HuH-7.5 (cell line): ENCODE data around the gene DCC.
"Not testable (repeated sequence)": the region's sequence is repeated elsewhere in the genome, so short reads cannot be mapped to it uniquely, and the experiment has no call there.

Experiments
- DNase-seq: peaks from one replicate; pipeline ENCODE4 v3.0.0; 2011; ENCODE audit warnings: low spot score

Gene DCC

GRCh38 chr18:52352920-52353319 is 12.9 kb downstream of the DCC start:
- DNase-seq = no peak

DNA sequence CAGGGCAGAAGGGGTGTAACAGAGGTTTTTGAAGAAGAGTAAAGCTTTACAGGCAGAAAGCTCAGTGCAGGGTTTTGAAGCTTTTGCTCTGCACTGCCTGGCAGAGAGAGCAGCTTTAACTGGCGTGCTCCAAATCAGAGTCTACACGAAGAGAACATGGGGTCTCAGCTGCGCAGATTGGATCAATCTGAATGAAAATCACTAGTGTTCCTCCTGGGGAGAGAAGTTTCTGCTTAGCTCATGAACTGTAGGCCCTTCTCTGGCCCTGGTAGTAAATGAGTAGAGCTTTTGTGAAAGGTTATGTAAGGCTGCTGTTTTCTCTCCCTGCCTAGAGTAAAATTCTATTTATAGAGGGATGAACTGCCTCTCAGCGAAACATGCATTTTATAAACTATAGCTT is 13.6 kb downstream of the DCC start:
- no peak for DNase-seq

GRCh38 chr18:52363861-52364260 is 23.9 kb downstream of the DCC start:
- no peak for DNase-seq

- not testable (repeated sequence) for DNase-seq
Observed at GRCh38 chr18:52366851-52367250, 26.9 kb downstream of the DCC start.

DNA sequence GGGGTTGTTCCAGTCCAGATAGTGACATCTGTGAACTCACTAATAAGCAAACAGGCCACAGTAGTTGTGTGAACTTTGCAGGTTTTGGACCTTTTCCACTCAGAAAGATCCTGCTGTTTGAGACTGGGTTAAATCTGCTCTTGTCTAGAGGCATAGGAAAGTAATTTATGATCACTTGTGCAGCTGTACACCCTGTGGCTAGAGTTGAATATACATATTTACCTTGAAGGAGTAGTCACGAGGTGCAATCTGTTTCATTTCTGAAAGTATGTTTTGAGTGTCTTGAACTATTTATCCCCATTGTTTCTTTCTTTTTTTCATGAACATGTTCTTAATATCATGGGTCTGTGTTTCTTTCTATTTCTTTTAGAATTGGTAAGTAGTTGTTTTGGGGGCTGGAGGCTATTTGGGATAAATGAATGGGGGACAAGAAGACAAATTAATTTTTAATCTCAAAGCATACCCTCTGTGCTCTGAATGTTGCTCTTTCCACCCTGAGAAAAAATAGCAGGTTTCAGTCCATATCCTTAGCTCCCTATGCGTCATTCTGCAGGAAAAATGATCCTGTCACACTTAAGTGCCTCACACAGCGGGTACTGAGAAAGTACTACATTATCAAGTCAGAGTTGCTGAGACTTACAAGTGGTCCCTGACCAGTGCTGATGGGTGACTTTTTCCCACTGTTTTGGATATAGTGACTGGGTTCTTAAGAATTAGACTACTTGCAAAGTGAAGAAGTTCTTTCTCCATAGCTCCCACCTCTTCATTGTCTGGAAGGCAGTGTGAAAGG is 28.2 kb downstream of the DCC start:
- DNase-seq = no peak

GRCh38 chr18:52370841-52371240 is 30.8 kb downstream of the DCC start:
- no peak for DNase-seq

GRCh38 chr18:52376104-52376503 is 36.1 kb downstream of the DCC start:
- no peak for DNase-seq

GRCh38 chr18:52377094-52377493 is 37.1 kb downstream of the DCC start:
- no peak for DNase-seq

DNA sequence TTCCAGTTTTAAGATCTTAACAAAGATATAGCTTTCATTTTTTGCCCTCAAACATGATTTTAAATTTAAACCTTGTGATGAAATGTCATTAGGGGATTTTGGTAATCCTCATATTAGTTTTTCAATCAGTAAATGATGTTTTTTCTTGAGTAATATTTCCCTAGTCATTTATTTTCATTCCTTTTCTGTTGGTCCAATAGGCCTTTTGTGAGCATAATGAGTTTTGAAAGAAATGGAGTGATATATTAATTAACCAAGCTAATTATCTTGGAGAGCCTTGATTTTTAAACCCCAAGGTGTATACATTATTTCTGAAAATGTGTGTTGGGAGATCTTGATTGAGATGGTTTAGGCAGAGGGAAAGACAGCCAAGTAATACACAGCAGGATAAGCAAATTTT is 46.3 kb downstream of the DCC start:
- DNase-seq = no peak

DNA sequence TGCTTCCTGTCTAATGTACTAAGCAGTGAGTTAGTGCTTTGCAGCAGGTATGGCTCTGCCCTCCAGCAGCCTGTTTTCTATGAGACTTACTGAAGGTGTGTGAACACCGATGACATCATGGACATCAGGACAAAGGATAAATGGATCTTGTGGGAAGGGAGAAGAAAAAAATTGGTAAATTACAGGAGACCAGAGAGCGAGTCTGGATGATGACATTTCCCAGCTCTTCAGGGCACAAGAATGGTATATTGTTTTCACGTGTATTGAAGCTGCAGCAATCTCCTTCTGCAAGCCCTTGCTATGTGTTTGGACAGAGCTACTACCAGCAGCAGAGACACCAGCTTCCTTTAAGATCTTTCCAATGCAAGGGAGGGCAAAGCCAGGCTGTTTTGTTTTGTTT is 47.2 kb downstream of the DCC start:
- DNase-seq = no peak

- DNase-seq = no peak
Observed at GRCh38 chr18:52391810-52392559, 52.0 kb downstream of the DCC start.

DNA sequence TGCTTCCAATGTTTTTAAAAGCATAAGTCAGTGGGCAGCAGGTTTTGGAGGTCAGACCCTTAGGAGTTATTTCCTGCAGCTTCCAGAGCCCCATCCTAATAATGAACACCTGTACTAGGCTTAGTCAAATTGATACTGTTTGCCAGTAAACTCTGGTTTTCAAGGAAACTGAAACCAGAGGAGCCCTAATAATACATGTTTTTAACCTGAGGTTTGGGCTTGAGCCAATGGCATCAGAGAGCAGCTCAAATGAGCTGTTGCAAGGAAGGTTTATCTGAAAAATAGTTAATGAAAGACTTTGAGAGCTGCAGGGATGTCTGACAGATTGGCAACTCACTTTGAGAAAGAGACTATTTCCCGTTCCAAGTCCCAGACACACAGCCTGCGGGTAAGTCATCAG is 54.6 kb downstream of the DCC start:
- DNase-seq = no peak

DNA sequence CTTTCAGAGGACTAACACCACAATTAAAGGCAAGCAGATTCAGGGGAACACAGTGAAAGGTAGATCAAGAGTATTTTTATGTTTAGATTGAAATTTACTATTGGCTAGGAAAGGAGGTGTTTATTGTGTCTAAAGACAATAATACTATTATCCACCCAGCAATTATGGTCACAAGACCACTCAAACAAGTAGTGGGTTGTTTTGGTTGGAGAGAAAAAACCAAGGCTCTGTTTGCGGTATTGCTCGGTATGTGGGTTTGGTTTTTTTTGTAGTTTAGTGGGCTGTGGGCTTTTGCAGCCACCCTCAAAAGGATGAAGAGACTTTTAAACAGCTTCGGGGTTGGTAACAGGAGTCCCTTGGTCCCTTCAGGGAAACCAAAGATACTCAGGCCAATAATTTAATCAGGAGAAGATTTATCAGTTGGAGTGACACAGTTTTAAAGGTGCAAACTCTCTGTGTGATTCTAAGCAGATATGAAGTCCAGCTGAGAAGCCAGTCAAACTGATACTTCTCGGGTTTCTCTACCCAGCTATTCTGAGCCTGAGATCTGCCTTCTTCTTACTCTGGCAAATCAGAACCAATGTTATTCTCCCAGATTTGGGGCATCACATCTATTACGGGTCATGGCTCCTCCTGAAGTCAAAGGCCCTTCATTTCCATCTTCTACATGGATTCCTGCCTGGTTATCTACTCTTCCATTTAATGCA is 55.3 kb downstream of the DCC start:
- DNase-seq = no peak

GRCh38 chr18:52401236-52401635 is 61.2 kb downstream of the DCC start:
- DNase-seq = no peak

DNA sequence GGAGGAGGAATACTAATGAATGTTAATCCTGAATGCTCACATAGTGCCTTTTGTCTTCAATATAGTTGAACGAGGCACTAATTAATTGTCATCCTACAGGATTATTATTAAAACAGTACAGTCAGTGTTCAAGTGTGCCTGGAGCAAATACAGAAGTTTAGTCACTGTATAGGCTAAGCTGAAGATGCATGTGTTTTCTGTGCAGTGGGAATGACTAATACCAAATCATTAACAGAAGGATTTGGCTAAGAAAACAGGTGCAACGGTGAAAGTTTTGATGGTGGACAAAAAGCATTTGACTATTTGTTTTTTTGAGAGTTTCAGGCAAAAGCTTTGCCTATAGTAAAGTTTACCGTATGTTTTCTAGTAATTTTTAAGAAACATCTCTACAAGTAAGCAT is 62.8 kb downstream of the DCC start:
- DNase-seq = no peak

DNA sequence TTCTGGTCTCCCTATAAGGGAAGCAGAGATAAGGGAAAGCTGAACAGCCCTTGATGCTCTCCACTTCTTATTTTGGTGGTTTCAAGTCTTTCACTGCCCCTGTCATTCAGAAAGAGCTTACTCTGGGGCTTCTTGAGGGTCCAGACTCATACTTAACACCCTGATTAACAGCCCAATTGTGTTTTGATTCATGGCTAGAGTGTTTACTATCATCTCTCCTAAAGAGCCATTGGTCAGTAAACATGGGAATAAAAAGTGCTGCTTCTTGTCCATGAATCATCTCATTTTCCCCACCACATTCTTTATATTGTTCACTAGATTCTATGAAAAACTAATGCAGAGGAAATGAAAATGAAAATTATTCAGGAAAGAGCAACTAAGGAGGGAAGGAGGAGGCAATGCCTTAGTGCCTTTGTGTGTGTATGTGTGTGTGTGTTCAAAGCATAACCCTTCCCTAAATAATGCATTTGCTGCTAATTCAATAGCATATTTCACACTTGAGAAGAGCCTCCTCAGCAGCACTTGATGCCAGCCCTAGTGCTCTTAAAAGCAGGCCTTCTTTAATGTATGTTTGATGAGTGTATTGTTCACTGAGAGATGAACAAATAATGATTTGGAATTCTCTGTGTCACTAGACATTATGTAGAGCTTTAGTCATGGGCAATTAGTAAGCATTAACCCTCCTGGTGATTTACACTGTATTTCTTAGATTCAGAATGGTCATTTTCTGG is 63.5 kb downstream of the DCC start:
- DNase-seq = no peak

DNA sequence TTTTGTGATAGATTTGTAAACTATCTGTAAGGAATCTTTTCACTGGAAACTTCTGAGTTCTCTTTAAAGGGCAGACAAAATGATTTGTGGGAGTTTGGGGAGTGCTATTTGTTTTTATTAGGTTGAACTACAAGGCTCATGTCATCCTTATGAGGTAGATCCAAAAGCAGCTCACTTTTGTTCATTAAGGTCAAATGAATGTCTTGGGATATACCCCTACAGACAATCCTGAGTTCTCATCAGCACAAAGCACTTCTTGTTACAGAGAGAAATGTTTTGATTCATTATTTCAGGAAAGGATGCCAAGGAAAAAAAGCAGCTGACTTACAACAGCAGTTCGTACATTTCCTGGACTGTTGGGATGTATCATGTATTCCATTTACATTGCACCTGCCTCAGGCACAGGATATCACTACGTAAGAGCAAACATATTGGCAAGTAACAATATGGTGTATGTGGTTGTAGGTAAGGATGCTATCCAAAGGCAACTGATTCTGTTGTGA is 68.9 kb downstream of the DCC start:
- DNase-seq = no peak

GRCh38 chr18:52409727-52410126 is 69.7 kb downstream of the DCC start:
- no peak for DNase-seq

DNA sequence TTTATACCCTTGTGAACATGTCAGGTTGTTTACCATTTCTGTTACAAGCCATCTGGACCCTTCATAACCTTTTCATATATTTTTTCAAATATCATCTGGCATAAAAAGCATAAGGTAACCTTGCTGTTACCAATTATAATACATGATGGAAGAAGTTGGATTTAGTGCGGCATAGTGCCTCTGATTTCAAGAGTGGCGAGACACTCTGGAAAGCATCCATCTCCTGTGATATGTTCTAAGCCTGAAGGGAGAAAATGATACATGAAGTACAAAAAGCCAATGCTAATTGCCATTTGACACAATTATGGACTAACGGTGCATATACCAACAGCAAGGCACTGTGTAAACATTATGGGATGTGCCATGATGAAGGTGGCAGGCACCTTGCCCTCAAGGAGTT is 75.1 kb downstream of the DCC start:
- DNase-seq = no peak

DNA sequence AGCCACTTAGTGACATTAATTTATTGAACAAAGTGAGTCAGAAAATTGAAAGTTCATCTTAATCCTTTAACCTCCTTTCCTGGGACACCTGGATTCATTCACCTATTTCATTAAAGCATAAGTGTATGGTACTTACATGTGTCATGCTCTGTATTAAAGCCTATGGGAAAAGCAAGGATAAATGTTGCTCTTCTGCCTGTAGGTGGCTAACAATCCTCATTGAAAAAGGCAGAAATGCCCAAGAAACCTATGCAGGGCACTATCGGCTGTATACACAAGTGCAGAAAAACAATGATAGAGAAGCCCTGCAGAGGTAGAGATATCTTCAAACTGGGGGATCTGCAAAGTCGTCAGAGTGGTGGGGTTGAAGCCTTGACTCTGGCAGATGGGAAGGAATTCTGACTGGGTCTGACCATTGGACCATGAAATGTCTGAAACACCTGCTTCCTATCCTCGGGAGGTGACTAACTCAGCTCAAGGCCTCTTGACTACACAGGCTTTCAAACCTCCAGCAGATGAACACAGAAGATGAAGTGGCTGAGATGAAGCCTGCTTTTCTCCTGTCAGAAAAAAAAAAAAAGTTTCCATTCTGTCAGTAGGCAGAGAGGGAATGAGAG is 83.1 kb downstream of the DCC start:
- no peak for DNase-seq

GRCh38 chr18:52426041-52426440 is 86.0 kb downstream of the DCC start:
- no peak for DNase-seq

DNA sequence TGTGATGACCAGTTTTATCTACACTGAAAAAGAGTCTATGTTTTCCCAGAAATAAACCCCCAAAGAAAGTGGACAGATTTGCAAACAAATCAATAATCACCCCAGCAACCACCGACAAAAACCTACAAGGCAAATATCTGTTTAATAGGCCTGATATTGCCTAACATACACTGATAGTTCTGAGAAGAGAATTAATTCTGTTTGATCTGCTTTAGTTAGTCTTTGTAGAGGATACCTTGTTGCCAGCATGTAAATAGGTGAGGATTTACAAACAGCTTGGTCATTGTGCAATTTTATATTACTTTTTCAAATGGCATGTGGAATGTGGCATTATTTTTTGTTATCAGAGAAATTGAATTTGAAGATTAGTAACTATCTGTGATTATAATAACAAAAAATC is 86.5 kb downstream of the DCC start:
- no peak for DNase-seq
